ENCODE data around the gene SQSTM1.

- TF ChIP-seq POLR2A (IDR thresholded peaks at IDR 0.05) (no peak), CTCF (IDR thresholded peaks at IDR 0.05 in 8 of 11, conservative IDR thresholded peaks at IDR 0.05 in 3 of 11) (no peak)
These were observed 16.2 kb upstream of the SQSTM1 start for GRCh38 chr5:179804555-179804947.

Data from spleen (tissue), 7 donors.